ENCODE results near the gene IDH2.

Gene IDH2

GRCh38 chr15:90044916-90045371 is 57.3 kb downstream of the IDH2 start:
- Mint-ChIP-seq H3K9me3 (no peaks in the 10 kb centered on the region), H3K27ac (peak overlapping the region; percentile 72), H3K4me1 (ENCODE audit: low read depth) (peaks cover 74% of the 10 kb centered on the region), H3K27me3 (no peaks in the 10 kb centered on the region), H3K36me3 (ENCODE audit: low read depth) (peaks cover 84% of the 10 kb centered on the region), H3K4me3 (no peak overlapping the region)
- intact Hi-C loops (cut with micrococcal nuclease) = no loop called here

DNA sequence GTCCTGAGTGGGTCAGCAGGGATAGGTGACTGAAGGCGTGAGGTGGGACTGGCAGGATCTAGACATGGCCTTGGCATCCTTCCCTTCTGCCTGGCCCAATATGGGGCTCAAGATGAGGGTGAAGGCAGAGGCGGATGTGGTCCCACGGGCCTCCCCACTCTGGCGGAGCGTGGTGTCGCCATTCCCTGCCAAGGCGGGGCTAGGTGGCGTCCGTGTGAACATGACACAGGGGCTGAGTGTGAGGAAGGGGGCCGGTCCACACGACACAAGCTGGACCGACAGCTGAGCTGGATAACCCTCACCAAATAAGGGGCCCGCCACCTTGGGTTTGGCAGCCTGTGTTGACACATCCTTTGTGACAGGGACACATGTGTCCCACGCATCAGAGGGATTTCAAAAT is 58.1 kb downstream of the IDH2 start:
- Mint-ChIP-seq H3K9me3 (no peaks in the 10 kb centered on the region), H3K27me3 (no peaks in the 10 kb centered on the region), H3K27ac (peak overlapping the region; percentile 80), H3K4me1 (ENCODE audit: low read depth) (peaks cover 74% of the 10 kb centered on the region), H3K4me3 (no peak overlapping the region), H3K36me3 (ENCODE audit: low read depth) (peaks cover 84% of the 10 kb centered on the region)
- intact Hi-C loops (cut with micrococcal nuclease) = no loop called here

GRCh38 chr15:90043530-90044010 is 58.7 kb downstream of the IDH2 start:
- intact Hi-C loops (cut with micrococcal nuclease) = no loop called here
- peak overlapping the region; percentile 80 for H3K27ac Mint-ChIP-seq
- peaks cover 79% of the 10 kb centered on the region for H3K4me1 Mint-ChIP-seq (ENCODE audit: low read depth)
- no peak overlapping the region for H3K4me3 Mint-ChIP-seq
- H3K9me3 Mint-ChIP-seq = no peaks in the 10 kb centered on the region
- no peaks in the 10 kb centered on the region for H3K27me3 Mint-ChIP-seq
- peaks cover 86% of the 10 kb centered on the region for H3K36me3 Mint-ChIP-seq (ENCODE audit: low read depth)

DNA sequence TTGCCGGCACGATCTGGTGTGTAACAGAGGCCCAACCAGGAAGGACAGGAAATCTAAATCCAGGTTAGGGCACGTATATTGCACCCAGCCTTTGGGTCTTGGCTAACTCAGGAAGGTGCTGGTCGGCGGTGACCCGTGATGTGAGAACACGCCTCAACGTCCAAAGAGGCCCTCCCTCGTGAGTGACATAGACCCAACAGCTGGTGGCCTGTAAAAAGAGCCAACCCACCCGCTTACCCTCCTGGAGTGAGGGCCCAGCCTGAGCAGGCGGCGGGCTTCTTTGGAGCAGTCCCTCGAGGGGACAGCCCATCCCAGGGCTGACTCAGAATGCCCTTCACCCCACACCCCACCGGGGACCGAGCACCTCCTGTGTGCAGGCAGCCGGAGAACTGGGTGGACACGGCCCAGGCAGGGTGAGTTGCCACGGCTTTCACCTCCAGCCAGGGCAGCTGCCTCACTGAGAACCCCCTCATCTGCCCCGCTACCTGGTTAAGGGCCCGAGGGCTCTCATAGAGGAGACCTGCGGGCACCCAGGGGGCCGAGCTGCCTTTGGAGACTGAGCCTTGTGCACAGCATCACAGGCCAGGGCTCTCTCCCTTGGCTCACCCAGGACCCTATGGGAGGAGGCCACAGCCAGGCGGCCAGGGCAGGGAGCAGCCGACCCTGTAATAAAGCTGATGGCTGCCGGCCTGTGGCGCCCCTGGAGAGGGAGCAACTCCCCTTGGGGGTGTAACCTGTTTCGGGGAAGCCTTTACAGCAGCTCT is 59.3 kb downstream of the IDH2 start:
- intact Hi-C loops (cut with micrococcal nuclease) = no loop called here
- H3K9me3 Mint-ChIP-seq = no peaks in the 10 kb centered on the region
- H3K27ac Mint-ChIP-seq = peak overlapping the region; percentile 80
- no peak overlapping the region for H3K4me3 Mint-ChIP-seq
- H3K4me1 Mint-ChIP-seq (ENCODE audit: low read depth) = peaks cover 85% of the 10 kb centered on the region
- no peaks in the 10 kb centered on the region for H3K27me3 Mint-ChIP-seq
- H3K36me3 Mint-ChIP-seq (ENCODE audit: low read depth) = peaks cover 87% of the 10 kb centered on the region

GRCh38 chr15:90042356-90042755 is 59.9 kb downstream of the IDH2 start:
- H3K9me3 Mint-ChIP-seq = no peaks in the 10 kb centered on the region
- H3K4me3 Mint-ChIP-seq = no peak overlapping the region
- peaks cover 91% of the 10 kb centered on the region for H3K4me1 Mint-ChIP-seq (ENCODE audit: low read depth)
- peaks cover 88% of the 10 kb centered on the region for H3K36me3 Mint-ChIP-seq (ENCODE audit: low read depth)
- intact Hi-C loops (cut with micrococcal nuclease) = no loop called here
- H3K27ac Mint-ChIP-seq = peak overlapping the region; percentile 80
- no peaks in the 10 kb centered on the region for H3K27me3 Mint-ChIP-seq

DNA sequence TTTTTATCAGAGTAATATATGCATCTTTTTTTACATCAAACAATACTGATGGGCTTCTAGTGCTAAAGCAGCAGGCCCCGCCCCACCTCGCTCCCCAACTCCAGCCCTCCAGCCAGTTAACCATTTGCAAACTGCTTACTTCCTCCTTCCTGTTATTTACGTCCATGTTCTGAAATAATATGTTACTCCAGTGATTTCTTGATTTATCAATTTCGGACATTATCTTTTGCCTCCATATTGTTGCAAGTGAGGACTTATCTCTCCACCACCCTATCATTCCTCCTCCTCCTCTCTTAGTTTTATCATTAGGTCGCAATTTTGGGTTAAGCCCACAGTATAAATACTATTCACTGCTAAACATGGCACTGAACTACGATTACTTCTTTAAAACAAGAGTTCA is 61.6 kb downstream of the IDH2 start:
- Mint-ChIP-seq H3K27ac (peak overlapping the region; percentile 88), H3K36me3 (ENCODE audit: low read depth) (peaks cover 93% of the 10 kb centered on the region), H3K9me3 (no peaks in the 10 kb centered on the region), H3K4me3 (no peak overlapping the region), H3K4me1 (ENCODE audit: low read depth) (peaks cover 94% of the 10 kb centered on the region), H3K27me3 (no peaks in the 10 kb centered on the region)
- intact Hi-C loops (cut with micrococcal nuclease) = no loop called here

DNA sequence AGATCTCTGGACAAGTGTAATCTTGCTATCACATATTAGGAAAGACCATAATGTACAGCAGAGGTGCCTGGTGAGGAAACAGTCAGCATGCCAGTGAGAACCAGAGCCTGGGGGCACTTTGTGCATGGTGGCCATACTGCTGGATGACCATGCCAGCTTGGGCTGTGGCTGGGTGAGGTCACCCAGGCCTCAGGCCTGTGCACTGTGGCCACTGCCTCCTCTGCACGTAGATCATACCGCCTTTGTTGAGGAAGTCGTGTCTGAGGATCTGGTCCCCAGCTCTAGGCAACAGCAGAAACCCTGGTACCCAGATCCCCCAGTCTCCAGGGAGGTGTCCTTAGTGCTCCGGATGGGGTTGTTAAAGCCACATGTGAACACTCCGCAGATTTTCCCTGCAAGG is 62.3 kb downstream of the IDH2 start:
- H3K27me3 Mint-ChIP-seq = no peaks in the 10 kb centered on the region
- H3K27ac Mint-ChIP-seq = peak overlapping the region; percentile 88
- H3K9me3 Mint-ChIP-seq = no peaks in the 10 kb centered on the region
- H3K4me1 Mint-ChIP-seq (ENCODE audit: low read depth) = peaks cover 94% of the 10 kb centered on the region
- intact Hi-C loops (cut with micrococcal nuclease) = loop anchor here (5.0 kb wide), 2 partner anchors 32 to 38 kb away; partner anchors contain the start of gene ZNF710
- H3K36me3 Mint-ChIP-seq (ENCODE audit: low read depth) = peaks cover 87% of the 10 kb centered on the region
- no peak overlapping the region for H3K4me3 Mint-ChIP-seq

DNA sequence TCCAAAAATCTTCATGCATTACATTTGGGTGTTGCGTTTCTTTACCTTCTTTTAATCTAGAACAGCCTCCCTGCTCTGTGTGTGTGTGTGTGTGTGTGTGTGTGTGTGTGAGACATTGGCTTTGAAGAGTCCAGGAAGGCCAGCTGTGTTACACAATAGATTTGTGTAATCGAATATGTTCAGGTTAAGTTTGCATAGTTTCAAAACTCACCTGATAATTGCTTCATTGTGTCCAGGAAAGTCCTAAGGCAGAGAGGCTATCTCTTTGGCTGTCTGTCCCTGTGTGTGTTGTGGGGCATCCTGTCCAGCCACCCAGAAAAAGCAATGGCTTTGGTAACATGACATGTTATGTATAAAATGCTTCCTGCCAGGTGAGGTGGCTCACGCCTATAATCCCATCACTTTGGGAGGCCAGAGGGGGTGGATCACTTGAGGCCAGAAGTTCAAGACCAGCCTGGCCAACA is 63.6 kb downstream of the IDH2 start:
- Mint-ChIP-seq H3K36me3 (ENCODE audit: low read depth) (peaks cover 85% of the 10 kb centered on the region), H3K9me3 (no peaks in the 10 kb centered on the region), H3K4me1 (ENCODE audit: low read depth) (peaks cover 95% of the 10 kb centered on the region), H3K4me3 (no peak overlapping the region), H3K27ac (peak overlapping the region; percentile 88), H3K27me3 (no peaks in the 10 kb centered on the region)
- intact Hi-C loops (cut with micrococcal nuclease) = loop anchor here (5.0 kb wide), 2 partner anchors 34 to 36 kb away; partner anchors contain the start of gene ZNF710

DNA sequence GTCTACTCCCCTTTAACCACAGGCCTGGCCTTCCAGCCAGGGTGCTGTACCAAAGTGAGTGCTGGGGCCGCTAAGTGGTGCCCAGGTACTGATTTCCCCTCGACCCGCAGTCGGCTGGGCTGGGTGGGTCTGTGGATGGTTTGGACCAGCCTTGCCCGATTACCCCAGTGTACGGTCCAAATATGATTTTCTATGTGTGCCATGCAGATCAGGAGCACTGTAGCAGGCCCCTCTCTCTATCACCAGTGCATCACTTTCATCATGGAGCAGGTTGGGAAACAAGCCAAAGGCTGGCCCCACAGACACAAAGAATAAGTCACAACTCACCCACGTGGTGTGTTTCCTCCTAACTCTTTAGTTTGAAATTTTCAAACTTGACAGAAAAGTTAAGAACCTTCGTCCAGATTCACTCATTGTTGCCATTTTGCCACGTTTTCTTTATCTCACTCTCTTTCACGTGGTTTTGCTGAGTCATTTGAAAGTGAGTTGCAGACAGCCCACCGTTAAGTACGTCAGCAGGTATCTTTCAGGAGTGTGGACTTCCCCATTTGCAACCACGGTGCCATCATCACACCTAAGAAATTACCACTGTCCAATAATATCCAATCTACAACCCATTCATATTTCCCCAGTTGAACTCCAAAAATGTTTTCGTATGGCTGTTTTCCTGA is 64.2 kb downstream of the IDH2 start:
- Mint-ChIP-seq H3K36me3 (ENCODE audit: low read depth) (peaks cover 85% of the 10 kb centered on the region), H3K4me1 (ENCODE audit: low read depth) (peaks cover 95% of the 10 kb centered on the region), H3K9me3 (no peaks in the 10 kb centered on the region), H3K27ac (peak overlapping the region; percentile 88), H3K27me3 (no peaks in the 10 kb centered on the region), H3K4me3 (no peak overlapping the region)
- intact Hi-C loops (cut with micrococcal nuclease) = loop anchor here (5.0 kb wide), 2 partner anchors 34 to 36 kb away; partner anchors contain the start of gene ZNF710

DNA sequence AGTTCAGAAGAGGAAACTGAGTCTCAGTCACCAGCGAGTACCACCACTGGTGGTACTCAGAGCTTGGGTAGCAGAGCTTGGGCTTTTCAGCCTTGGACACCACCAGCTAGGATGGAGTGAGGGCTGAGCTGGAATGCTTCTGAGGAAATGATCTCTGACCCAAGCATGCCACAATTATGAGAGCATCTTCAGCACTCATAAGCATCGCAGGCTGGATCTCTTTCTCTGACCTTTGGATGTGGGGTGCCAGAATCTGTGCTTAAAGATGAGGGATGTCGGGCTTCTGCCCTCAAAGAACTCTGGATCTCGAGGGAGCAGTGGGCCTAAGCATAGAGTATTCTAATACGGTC is 64.8 kb downstream of the IDH2 start:
- intact Hi-C loops (cut with micrococcal nuclease) = loop anchor here (5.0 kb wide), 2 partner anchors 35 kb away; partner anchors contain the start of gene ZNF710
- H3K9me3 Mint-ChIP-seq = no peaks in the 10 kb centered on the region
- H3K27me3 Mint-ChIP-seq = no peaks in the 10 kb centered on the region
- H3K4me1 Mint-ChIP-seq (ENCODE audit: low read depth) = peaks cover 93% of the 10 kb centered on the region
- no peak overlapping the region for H3K4me3 Mint-ChIP-seq
- H3K27ac Mint-ChIP-seq = peak overlapping the region; percentile 88
- peaks cover 82% of the 10 kb centered on the region for H3K36me3 Mint-ChIP-seq (ENCODE audit: low read depth)

DNA sequence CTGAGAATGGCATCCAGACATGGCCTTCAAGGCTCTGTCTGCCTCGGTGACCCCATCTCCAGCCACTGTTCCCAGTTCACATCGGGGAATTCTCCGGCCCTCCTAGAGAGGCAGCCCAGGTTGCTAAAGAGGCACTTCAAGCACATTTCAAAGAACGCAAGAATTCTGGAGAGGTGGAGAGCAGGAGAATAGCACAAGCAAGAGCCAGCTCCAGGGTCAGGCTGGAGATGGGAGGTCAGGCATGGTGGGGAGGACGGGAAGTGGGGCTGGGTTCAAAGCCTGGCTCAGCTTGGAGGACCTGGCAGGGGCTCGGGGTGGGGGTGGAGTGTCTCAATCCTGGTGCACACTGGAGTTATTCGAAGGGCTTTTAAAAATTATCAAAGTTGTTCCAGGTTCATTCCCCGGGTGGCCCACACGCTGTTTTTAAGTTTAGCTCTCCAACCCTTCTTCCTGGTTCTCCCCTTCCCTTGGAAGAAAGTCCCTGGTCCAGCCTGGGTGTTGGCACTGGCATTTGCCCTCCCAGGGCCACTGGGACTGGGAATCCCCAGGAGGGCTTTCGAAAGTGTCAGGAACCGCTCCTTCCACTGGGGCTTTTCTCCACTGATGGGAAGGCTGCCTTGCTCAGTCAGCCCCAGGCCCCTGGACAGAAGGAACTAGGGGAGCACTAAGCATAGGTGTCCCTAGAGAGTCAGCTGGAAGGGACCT is 65.3 kb downstream of the IDH2 start:
- peak overlapping the region; percentile 88 for H3K27ac Mint-ChIP-seq
- no peaks in the 10 kb centered on the region for H3K27me3 Mint-ChIP-seq
- intact Hi-C loops (cut with micrococcal nuclease) = loop anchor here (5.0 kb wide), 2 partner anchors 35 kb away; partner anchors contain the start of gene ZNF710
- H3K36me3 Mint-ChIP-seq (ENCODE audit: low read depth) = peaks cover 77% of the 10 kb centered on the region
- H3K9me3 Mint-ChIP-seq = no peaks in the 10 kb centered on the region
- no peak overlapping the region for H3K4me3 Mint-ChIP-seq
- H3K4me1 Mint-ChIP-seq (ENCODE audit: low read depth) = peaks cover 96% of the 10 kb centered on the region

GRCh38 chr15:90036343-90036742 is 65.9 kb downstream of the IDH2 start:
- Mint-ChIP-seq H3K27me3 (no peaks in the 10 kb centered on the region), H3K27ac (peak overlapping the region; percentile 88), H3K36me3 (ENCODE audit: low read depth) (peaks cover 71% of the 10 kb centered on the region), H3K4me1 (ENCODE audit: low read depth) (peaks cover 98% of the 10 kb centered on the region), H3K9me3 (no peaks in the 10 kb centered on the region), H3K4me3 (peak overlapping the region; percentile 8)
- intact Hi-C loops (cut with micrococcal nuclease) = loop anchor here (5.0 kb wide), 2 partner anchors 34 to 36 kb away; partner anchors contain the start of gene ZNF710

DNA sequence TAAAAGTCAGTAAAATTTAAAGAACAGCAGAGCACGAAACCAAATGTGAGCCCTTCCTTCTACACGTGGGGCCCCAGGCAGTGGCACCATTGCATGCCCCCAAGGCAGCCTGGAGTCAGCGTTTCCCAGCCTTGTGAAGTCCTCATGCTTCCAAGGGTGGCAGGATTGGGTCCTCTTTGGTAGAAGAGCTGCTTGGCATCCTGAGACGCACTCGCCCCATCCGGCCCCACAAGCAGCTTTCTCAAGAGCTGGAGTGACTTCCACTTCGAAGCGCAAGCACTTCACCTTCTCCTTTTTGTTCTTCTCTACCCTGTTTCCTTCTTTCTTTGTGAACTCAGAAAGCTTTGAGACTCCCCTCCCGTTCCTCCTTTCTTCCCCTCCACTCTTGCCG is 66.4 kb downstream of the IDH2 start:
- H3K9me3 Mint-ChIP-seq = no peaks in the 10 kb centered on the region
- peak overlapping the region; percentile 8 for H3K4me3 Mint-ChIP-seq
- peaks cover 97% of the 10 kb centered on the region for H3K4me1 Mint-ChIP-seq (ENCODE audit: low read depth)
- peak overlapping the region; percentile 88 for H3K27ac Mint-ChIP-seq
- peaks cover 66% of the 10 kb centered on the region for H3K36me3 Mint-ChIP-seq (ENCODE audit: low read depth)
- intact Hi-C loops (cut with micrococcal nuclease) = loop anchor here (2.0 to 5.0 kb wide), 3 partner anchors 23 to 36 kb away; partner anchors contain the start of gene ZNF710
- H3K27me3 Mint-ChIP-seq = no peaks in the 10 kb centered on the region

All from dendritic cell treated with granulocyte-macrophage colony-stimulating factor and Interleukin-4, amounts not matched to agents 40 ng/mL and 50 ng/mL, for 4 days (primary cell).